Activated T-helper 1 cell treated with anti-CD3 and anti-CD28 coated beads, Interleukin-2, amount 50 U/mL, for 16 hours (primary cell): ENCODE data around the gene TPI1.
"Not testable (repeated sequence)": the region's sequence is repeated elsewhere in the genome, so short reads cannot be mapped to it uniquely, and the experiment has no call there.

Source experiments
- DNase-seq, 2 donors: peaks; one replicate each; pipeline ENCODE4 v3.0.0-alpha.2; 2020; ENCODE audit warnings: low read depth in 1 of 2, low spot score in 1 of 2

TPI1 gene

DNA sequence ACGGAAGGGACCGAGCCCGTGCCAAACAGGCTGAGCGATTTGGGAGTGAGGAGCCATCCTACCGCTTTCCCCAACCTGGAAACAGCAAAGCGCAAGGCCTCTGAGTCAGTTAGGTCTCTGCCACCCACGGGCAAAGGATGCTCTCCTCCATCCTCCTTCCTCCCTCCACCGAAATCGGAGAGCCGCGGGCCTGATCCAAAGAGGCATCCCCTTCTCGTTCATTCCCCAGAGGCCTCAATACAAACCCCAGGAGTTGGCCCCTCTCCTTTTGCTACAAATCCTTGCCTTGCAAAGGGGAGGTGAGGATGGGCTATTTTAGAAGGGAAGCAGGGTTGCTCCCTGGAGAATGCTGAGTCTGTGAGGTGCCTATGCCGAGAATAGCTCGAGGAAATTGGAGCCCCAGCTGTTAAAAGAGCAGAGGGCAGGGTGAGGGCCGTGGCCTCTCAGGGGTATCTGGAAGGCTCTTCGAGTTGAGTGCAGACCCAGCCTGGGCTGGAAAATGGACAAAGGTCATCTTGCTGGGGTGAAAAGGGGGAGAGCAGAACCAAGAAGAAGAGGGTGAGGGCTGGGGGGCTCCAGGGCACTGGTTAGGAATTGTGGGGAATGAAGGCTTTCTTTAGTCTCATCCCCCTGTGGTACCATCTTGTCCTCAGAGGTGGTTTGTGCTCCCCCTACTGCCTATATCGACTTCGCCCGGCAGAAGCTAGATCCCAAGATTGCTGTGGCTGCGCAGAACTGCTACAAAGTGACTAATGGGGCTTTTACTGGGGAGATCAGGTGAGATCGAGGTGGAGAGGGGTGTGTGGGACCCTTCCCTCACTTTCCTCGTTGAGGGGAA lies 1.1 kb downstream of the TPI1 start:
- no peak for DNase-seq

- peak; percentile 74 to 78 for DNase-seq
Observed at GRCh38 chr12:6869049-6870021, 2.0 kb downstream of the TPI1 start.

DNA sequence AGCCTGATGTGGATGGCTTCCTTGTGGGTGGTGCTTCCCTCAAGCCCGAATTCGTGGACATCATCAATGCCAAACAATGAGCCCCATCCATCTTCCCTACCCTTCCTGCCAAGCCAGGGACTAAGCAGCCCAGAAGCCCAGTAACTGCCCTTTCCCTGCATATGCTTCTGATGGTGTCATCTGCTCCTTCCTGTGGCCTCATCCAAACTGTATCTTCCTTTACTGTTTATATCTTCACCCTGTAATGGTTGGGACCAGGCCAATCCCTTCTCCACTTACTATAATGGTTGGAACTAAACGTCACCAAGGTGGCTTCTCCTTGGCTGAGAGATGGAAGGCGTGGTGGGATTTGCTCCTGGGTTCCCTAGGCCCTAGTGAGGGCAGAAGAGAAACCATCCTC lies 3.0 kb downstream of the TPI1 start:
- not testable (repeated sequence) for DNase-seq

GRCh38 chr12:6871052-6871957 lies 4.0 kb downstream of the TPI1 start:
- no peak for DNase-seq

- peak; percentile 67 to 75 for DNase-seq
Observed at GRCh38 chr12:6872073-6873048, 5.0 kb downstream of the TPI1 start.

DNA sequence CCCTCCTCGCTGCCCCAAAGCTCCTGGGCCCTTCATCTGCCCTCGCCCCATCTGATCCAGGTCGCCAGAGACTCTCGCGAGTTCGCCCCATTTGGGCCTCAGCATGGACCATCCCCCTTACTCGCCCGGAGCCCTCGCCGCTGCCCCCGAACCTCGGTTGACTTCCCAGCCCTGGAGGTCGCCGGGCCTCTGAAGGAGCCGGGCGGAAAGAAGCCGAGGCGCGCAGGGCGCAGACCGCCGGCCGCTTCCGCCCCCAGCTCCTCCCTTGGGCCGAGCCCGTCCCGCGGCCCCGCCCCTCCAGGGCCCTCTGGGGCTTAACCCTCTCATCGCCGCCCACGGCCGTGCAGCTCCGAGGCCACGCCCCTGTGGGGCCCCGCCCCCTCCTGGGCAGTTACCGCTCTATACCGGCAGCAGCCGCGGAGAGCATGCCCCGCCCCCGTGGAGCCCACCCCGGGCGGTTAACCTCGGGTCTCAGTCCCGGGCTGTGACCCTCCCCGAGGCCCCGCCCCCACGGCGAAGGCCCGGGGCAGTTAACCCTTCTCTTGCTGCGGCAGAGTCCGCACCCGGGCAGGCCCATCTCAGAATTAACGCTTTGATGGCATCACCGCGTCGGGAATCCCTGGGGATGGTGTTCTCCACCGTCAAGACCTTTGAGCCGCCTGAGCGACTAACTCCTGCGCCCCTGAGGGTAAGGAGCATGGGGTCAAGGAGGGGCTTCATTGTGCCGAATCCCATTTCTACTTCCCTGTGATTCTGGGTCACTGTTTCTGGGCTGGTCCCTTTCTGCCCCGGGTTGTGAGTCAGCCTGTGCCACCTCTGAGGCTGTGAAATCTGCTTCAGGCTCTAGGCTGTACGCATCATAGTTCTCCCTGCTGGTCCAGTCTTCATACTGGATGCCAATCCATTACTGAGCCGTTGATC lies 6.0 kb downstream of the TPI1 start, which contains the start of gene SPSB2:
TSS of gene SPSB2 (minus strand) at position 210 of the 921 bp plus-strand sequence. CDS start 402 bp downstream, outside the sequence.
- DNase-seq: peak; percentile 97 to 99

GRCh38 chr12:6874015-6874368 lies 6.7 kb downstream of the TPI1 start:
- not testable (repeated sequence) for DNase-seq

DNA sequence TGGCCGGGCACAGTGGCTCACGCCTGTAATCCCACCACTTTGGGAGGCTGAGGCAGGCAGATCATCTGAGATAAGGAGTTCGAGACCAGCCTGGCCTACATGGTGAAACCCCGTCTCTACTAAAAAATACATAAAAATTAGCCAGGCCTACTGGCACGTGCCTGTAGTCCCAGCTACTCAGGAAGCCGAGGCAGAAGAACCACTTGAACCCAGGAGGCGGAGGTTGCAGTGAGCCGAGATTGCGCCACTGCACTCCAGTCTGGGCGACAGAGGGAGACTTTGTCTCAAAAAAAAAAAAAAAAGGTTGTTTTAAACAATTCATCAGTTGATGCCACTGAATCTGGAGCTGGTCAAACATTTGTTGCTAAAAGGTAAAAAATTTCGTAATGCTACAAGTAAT lies 12.5 kb downstream of the TPI1 start:
- not testable (repeated sequence) for DNase-seq

GRCh38 chr12:6883252-6883651 lies 15.9 kb downstream of the TPI1 start:
- no peak for DNase-seq

DNA sequence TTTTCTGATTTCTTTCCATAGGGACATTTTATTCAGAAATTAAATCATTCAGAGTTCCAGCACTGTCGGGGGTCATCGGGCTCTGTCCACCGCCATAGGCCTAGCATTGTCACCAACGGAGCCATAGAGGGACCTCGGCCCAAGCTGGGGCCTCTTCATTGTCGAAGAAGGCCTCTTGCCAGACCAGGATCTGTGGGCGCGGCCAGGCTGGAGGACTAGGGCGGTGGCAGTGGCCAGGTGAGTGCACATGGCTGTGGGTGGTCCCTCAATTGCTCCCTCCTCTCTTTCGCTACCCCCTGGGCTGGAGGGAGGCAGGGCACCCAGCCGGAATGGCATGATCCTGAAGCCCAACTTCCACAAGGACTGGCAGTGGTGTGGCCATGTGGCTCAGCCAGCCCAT lies 16.4 kb downstream of the TPI1 start:
- DNase-seq: no peak

DNA sequence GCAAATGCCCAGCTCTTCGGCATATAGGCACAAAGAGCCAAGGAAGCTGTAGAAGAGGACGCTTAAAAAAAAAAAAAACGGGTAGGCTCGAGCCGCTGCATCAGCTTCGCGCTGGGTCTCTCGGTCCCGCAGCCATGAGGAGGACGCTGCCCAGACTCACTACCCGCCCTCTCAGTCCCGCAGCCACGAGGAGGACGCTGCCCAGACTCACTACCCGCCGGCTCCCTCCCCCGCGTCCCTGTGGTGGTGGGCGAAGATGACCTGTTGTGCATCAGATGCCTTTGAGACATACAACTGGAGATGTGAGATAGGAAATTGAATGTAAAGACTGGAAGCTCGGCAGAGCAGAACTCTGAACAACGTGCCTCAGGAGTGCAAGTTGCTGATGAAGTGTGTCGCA lies 17.2 kb downstream of the TPI1 start:
- no peak for DNase-seq

GRCh38 chr12:6886206-6886999 lies 19.1 kb downstream of the TPI1 start:
- not testable (repeated sequence) for DNase-seq

DNA sequence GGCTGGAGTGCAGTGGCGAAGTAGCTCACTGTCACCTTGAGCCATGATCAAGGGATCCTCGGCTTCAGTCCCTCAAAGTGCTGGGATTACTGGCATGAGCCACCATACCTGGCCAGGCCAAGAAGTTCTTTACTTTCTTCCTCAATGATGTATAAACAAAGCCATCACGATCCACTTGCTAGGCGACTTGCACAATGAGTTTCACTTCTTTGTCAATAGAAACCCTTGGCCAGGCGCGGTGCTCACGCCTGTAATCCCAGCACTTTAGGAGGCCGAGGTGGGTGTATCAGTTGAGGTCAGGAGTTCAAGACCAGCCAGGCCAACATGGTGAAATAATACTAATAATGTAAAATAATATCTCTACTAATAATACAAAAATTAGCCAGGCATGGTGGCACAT lies 20.1 kb downstream of the TPI1 start:
- no peak for DNase-seq

- DNase-seq: no peak
Observed at GRCh38 chr12:6888360-6888759, 21.0 kb downstream of the TPI1 start.

- DNase-seq: not testable (repeated sequence)
Observed at GRCh38 chr12:6888794-6889193, 21.5 kb downstream of the TPI1 start.

DNA sequence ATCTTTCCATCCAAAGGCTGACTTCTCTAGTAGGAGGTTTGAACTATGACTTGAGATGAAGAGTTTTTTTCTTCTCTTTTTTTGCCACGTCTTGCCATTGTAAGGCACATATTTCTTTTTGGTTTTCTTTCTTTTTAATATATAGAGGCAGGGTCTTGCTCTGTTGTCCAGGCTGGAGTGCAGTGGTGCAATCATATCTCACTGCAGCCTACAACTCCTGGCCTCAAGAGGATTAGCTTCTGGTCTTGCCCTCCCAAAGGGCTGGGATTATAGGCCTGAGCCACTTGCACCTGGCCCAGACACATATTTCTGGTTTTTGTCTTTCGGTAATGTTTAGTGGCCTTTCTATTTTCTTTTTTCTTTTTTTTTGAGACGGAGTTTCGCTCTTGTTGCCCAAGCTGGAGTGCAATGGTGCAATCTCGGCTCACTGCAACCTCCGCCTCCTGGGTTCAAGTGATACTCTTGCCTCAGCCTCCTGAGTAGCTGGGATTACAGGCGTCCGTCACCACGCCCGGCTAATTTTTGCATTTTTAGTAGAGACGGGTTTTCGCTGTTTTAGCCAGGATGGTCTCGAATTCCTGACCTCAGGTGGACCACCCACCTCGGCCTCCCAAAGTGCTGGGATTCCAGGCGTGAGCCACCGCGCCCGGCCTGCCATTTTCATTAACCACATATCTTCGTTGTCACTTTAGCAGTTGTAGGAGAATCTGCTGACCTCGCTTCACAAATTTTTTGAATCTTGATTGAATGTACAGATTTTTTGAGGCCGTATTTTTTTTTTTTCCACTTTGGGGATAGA lies 22.6 kb downstream of the TPI1 start:
- not testable (repeated sequence) for DNase-seq
